Uterus (tissue), 4 donors: ENCODE measurements around the gene APOBEC4. TPM values are rescaled to one million over a fixed set of nuclear protein-coding genes. Genes with fewer than 3 reads are reported as not detected.

ENCODE experiments used
- DNase-seq, 2 donors: peaks; one replicate each; pipeline ENCODE4 v3.0.0-alpha.2; 2019 to 2020
- H3K27ac ChIP-seq, 2 donors: fragments of 200-600 bp; sonication (generic); 1 replicate in 1 of 2; 2 replicates in 1 of 2; pipeline ENCODE4 v1.5.1; 2016 to 2018
- H3K27me3 ChIP-seq, 2 donors: fragments of 200-600 bp; sonication (generic); one replicate each; pipeline ENCODE4 v1.5.1; 2018 to 2019; ENCODE audit warnings: control low read depth in 1 of 2
- H3K36me3 ChIP-seq, 2 donors: fragments of 200-600 bp; sonication (generic); one replicate each; pipeline ENCODE4 v1.5.1; 2019; ENCODE audit warnings: control low read depth in 1 of 2
- H3K4me1 ChIP-seq, 2 donors: fragments of 200-600 bp; sonication (generic); one replicate each; pipeline ENCODE4 v1.5.1; 2018 to 2019; ENCODE audit warnings: control low read depth in 1 of 2
- H3K4me3 ChIP-seq, 2 donors: fragments of 200-600 bp; sonication (generic); 1 replicate in 1 of 2; 2 replicates in 1 of 2; pipeline ENCODE4 v1.5.1; 2018 to 2019; ENCODE audit warnings: mild to moderate bottlenecking in 1 of 2
- H3K9me3 ChIP-seq, 2 donors: fragments of 200-600 bp; sonication (generic); one replicate each; pipeline ENCODE4 v1.5.1; 2019; ENCODE audit warnings: control low read depth in 1 of 2
- POLR2A ChIP-seq, 2 donors: fragments of 450-650 bp; IDR thresholded peaks; one replicate each; pipeline ENCODE4 v1.6.1; 2016; ENCODE audit warnings: antibody characterized with exemption in 2 of 2, mild to moderate bottlenecking in 1 of 2, moderate library complexity in 1 of 2
- intact Hi-C: fragments of 100-400 bp; cut with DNase I; formaldehyde crosslinking; loops from one replicate; pipeline ENCODE4 v1.15.1; 2023; ENCODE audit warnings: low total_unique reads
- total RNA-seq, 4 donors: library from RNA; depleted of rRNA in 3 of 4; stranded (reverse); fragments of >200 nt in 3 of 4; gene quantifications; one replicate each; pipeline versions ENCODE4 v1.1.0 to v1.2.4, GENCODE V29; 2014 to 2023
- TF ChIP-seq, protein P1 (sequence below), 4 experiments: fragments of 200-600 bp in 2 of 4; fragments of 450-650 bp in 2 of 4; sonication (generic) in 2 of 4; IDR thresholded peaks; one replicate each; pipeline ENCODE4 v1.5.1; 2016 to 2019; ENCODE audit warnings: antibody characterized with exemption in 4 of 4, mild to moderate bottlenecking in 2 of 4, moderate library complexity in 1 of 4
- donor health status: DM: yes; HTN: yes; CAD: no.

APOBEC4 gene
- total RNA-seq, 4 donors from 2014 or later = 0.40 to 0.76 TPM; not detected in 2

- no peaks in the 10 kb centered on the region for H3K27me3 ChIP-seq
- DNase-seq = no peak
- no peak for TF ChIP-seq POLR2A (IDR thresholded peaks at IDR 0.05)
- TF ChIP-seq, protein P1, sequence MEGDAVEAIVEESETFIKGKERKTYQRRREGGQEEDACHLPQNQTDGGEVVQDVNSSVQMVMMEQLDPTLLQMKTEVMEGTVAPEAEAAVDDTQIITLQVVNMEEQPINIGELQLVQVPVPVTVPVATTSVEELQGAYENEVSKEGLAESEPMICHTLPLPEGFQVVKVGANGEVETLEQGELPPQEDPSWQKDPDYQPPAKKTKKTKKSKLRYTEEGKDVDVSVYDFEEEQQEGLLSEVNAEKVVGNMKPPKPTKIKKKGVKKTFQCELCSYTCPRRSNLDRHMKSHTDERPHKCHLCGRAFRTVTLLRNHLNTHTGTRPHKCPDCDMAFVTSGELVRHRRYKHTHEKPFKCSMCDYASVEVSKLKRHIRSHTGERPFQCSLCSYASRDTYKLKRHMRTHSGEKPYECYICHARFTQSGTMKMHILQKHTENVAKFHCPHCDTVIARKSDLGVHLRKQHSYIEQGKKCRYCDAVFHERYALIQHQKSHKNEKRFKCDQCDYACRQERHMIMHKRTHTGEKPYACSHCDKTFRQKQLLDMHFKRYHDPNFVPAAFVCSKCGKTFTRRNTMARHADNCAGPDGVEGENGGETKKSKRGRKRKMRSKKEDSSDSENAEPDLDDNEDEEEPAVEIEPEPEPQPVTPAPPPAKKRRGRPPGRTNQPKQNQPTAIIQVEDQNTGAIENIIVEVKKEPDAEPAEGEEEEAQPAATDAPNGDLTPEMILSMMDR (IDR thresholded peaks at IDR 0.05) = no peak
- no peaks in the 10 kb centered on the region for H3K4me1 ChIP-seq
- no peak overlapping the region for H3K27ac ChIP-seq
- no peak overlapping the region for H3K4me3 ChIP-seq
- intact Hi-C loops = no loop called here
- H3K9me3 ChIP-seq = no peaks in the 10 kb centered on the region
- no peaks in the 10 kb centered on the region for H3K36me3 ChIP-seq
Observed at GRCh38 chr1:183678819-183679218, 25.7 kb upstream of the APOBEC4 start.

GRCh38 chr1:183676586-183677189, 23.6 kb upstream of the APOBEC4 start:
- TF ChIP-seq POLR2A (IDR thresholded peaks at IDR 0.05) = no peak
- TF ChIP-seq, protein P1 (IDR thresholded peaks at IDR 0.05) = no peak
- H3K36me3 ChIP-seq = no peaks in the 10 kb centered on the region
- H3K27me3 ChIP-seq = no peaks in the 10 kb centered on the region
- DNase-seq = no peak
- H3K4me1 ChIP-seq = no peaks in the 10 kb centered on the region
- H3K4me3 ChIP-seq = no peak overlapping the region
- no peak overlapping the region for H3K27ac ChIP-seq
- intact Hi-C loops = no loop called here
- H3K9me3 ChIP-seq = no peaks in the 10 kb centered on the region

- TF ChIP-seq POLR2A (IDR thresholded peaks at IDR 0.05) = no peak
- TF ChIP-seq, protein P1 (IDR thresholded peaks at IDR 0.05) = no peak
- Histone ChIP-seq H3K4me1 (no peaks in the 10 kb centered on the region), H3K4me3 (no peak overlapping the region), H3K27ac (no peak overlapping the region), H3K9me3 (peaks cover 0 to 4% of the 10 kb centered on the region in 2 donors), H3K27me3 (no peaks in the 10 kb centered on the region), H3K36me3 (no peaks in the 10 kb centered on the region)
- intact Hi-C loops = no loop called here
- no peak for DNase-seq
Observed at GRCh38 chr1:183675883-183676585, 22.9 kb upstream of the APOBEC4 start.

DNA sequence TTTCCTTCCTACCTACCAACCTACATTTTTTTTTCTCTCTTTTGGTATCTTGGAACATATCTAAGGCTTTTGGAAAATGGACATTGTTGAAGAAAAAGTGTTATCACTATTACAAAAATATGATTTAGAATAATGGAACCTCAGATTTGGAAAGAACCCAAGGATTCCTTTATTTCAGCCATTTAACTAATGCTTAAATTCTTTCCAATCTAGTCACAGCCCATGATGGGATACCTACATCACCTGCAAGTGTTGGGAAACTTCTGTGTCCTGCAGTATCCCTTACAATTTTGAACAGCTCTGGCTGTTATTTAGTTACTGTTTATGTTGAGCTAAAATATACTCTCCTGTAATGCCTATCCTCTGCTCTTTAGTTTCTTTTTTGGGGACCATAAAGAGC, 22.3 kb upstream of the APOBEC4 start:
- intact Hi-C loops = no loop called here
- Histone ChIP-seq H3K4me1 (no peaks in the 10 kb centered on the region), H3K27me3 (no peaks in the 10 kb centered on the region), H3K4me3 (no peak overlapping the region), H3K36me3 (no peaks in the 10 kb centered on the region), H3K27ac (no peak overlapping the region), H3K9me3 (peaks cover 0 to 4% of the 10 kb centered on the region in 2 donors)
- TF ChIP-seq POLR2A (IDR thresholded peaks at IDR 0.05) = no peak
- TF ChIP-seq, protein P1 (IDR thresholded peaks at IDR 0.05) = no peak
- no peak for DNase-seq

DNA sequence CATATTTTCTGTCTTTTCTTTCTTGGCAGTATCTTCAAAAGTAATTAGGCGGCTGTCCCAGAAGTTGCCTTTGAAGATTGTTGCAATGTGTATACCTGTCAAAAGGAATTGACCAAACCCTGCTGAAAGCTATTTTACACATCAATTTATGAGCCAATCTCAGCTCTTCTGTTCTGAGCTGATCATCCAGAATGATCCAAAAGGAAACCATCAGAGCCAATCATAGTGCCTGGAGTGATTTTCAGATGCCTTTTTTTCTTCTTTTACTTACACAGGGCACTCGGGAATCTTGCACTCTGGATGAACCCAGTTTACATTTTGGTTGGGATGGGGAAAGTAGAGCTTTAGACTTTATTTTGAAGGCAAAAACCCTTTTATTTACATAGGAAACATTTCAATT, 21.8 kb upstream of the APOBEC4 start:
- Histone ChIP-seq H3K27ac (no peak overlapping the region), H3K4me1 (no peaks in the 10 kb centered on the region), H3K27me3 (no peaks in the 10 kb centered on the region), H3K36me3 (no peaks in the 10 kb centered on the region), H3K4me3 (no peak overlapping the region), H3K9me3 (peaks cover 0 to 4% of the 10 kb centered on the region in 2 donors)
- intact Hi-C loops = no loop called here
- no peak for DNase-seq
- TF ChIP-seq POLR2A (IDR thresholded peaks at IDR 0.05) = no peak
- TF ChIP-seq, protein P1 (IDR thresholded peaks at IDR 0.05) = no peak
